HCT116 (cell line): ENCODE results near the gene LRCH2.

Experiments used
- CTCF ChIP-seq, 3 experiments: fragments of 200-600 bp in 1 of 3; sonication (generic) in 1 of 3; IDR thresholded peaks in 2 of 3; conservative IDR thresholded peaks in 1 of 3; 2 replicates each; pipeline ENCODE4 v1.5.1; 2012 to 2017; ENCODE audit warnings: low read depth in 2 of 3, low read length in 2 of 3, antibody characterized with exemption in 1 of 3, borderline replicate concordance in 1 of 3, control low read depth in 1 of 3, mild to moderate bottlenecking in 1 of 3, mixed read lengths in 1 of 3, mixed run types in 1 of 3, moderate library complexity in 1 of 3; ENCODE audit not compliant: insufficient read depth in 1 of 3
- EZH2 ChIP-seq: fragments of 200-600 bp; sonication (generic); IDR thresholded peaks from 2 replicates; pipeline ENCODE4 v1.6.1; 2017; ENCODE audit warnings: antibody characterized with exemption, mixed run types
- ZNF274 ChIP-seq: fragments of 200-500 bp; sonication (Bioruptor generic); IDR thresholded peaks from 2 replicates; pipeline ENCODE4 v1.6.1; 2014; ENCODE audit warnings: mild to moderate bottlenecking, low read depth, low read length, inconsistent platforms

GRCh38 chrX:115065304-115065703, 168.6 kb downstream of the LRCH2 start:
- TF ChIP-seq CTCF (IDR thresholded peaks at IDR 0.05 in 2 of 3, conservative IDR thresholded peaks at IDR 0.05 in 1 of 3; ENCODE audit: borderline replicate concordance in 1 of 3, insufficient read depth in 1 of 3, low read depth in 2 of 3, low read length in 2 of 3) (no peak), ZNF274 (no peak), EZH2 (no peak)
